Gastroesophageal sphincter (tissue), 3 donors: ENCODE data around the gene RAX2.

ENCODE experiments used
- CTCF ChIP-seq, 4 experiments: fragments of 200-600 bp in 2 of 4; fragments of 450-650 bp in 2 of 4; sonication (generic) in 1 of 4; IDR thresholded peaks; one replicate each; pipeline ENCODE4 v1.5.1; 2017 to 2019; ENCODE audit warnings: antibody characterized with exemption in 4 of 4, mild to moderate bottlenecking in 2 of 4, moderate library complexity in 2 of 4
- EP300 ChIP-seq: sonication (generic); formaldehyde crosslinking; IDR thresholded peaks from one replicate; pipeline ENCODE4 v1.6.1; 2017; ENCODE audit warnings: antibody characterized with exemption, mild to moderate bottlenecking
- POLR2A ChIP-seq, 2 donors: fragments of 450-650 bp; IDR thresholded peaks; one replicate each; pipeline ENCODE4 v1.6.1; 2017; ENCODE audit warnings: antibody characterized with exemption in 2 of 2, mild to moderate bottlenecking in 2 of 2, moderate library complexity in 1 of 2

GRCh38 chr19:3722443-3723109, 49.5 kb downstream of the RAX2 start:
- TF ChIP-seq CTCF (IDR thresholded peaks at IDR 0.05) (no peak), POLR2A (IDR thresholded peaks at IDR 0.05) (no peak), EP300 (no peak)
